ENCODE measurements around the gene TGFBR3L.
A peak's percentile ranks its signal among the peaks of the same experiment; 100 is the strongest.

The TGFBR3L gene
- 0.35 to 2.1 (median 1.3) reads per million in 3 donors for total RNA-seq

DNA sequence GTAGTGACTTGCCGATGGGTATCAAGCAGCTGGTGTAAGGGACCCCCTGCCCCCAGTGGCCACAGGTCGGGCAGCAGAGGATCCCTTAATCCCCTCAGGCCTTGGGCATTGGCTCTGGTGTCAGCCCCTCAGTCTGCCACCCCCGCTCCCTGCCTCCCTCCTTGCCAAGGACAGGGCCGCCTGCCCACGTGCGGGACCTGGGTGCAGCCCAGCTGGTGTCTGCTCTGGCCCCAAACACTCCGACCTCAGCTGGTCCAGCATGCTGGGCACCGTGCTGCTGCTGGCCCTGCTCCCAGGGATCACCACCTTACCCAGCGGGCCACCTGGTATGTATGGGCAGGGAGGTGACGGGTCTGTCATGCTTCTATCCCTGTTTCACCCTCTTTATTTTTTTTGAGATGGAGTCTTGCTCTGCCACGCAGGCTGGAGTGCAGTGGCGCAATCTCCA, at the start of gene TGFBR3L:
TSS of gene TGFBR3L (plus strand) at position 233 of the 448 bp plus-strand sequence.
- DNase-seq, result no peak
- peaks cover 34% of the 10 kb centered on the region for H3K36me3 ChIP-seq (ENCODE audit: control insufficient read depth, insufficient read depth, low read length)
- H3K9me3 ChIP-seq (ENCODE audit: control insufficient read depth, low read length), result no peaks in the 10 kb centered on the region
- no peak within 1 kb of the TSS for H3K4me3 ChIP-seq (ENCODE audit: insufficient read depth, low read depth, low read length, poor library complexity, severe bottlenecking)
- peaks cover 31% of the 10 kb centered on the region for H3K27me3 ChIP-seq (replicated peaks; ENCODE audit: control insufficient read depth, insufficient read depth, low read length, poor library complexity, severe bottlenecking)
- peaks cover 26% of the 10 kb centered on the region for H3K4me1 ChIP-seq (ENCODE audit: control insufficient read depth, insufficient read depth, low read length, poor library complexity, severe bottlenecking)
- H3K27ac ChIP-seq (ENCODE audit: insufficient read depth, low read length, poor library complexity, severe bottlenecking), result no peak within 1 kb of the TSS

DNA sequence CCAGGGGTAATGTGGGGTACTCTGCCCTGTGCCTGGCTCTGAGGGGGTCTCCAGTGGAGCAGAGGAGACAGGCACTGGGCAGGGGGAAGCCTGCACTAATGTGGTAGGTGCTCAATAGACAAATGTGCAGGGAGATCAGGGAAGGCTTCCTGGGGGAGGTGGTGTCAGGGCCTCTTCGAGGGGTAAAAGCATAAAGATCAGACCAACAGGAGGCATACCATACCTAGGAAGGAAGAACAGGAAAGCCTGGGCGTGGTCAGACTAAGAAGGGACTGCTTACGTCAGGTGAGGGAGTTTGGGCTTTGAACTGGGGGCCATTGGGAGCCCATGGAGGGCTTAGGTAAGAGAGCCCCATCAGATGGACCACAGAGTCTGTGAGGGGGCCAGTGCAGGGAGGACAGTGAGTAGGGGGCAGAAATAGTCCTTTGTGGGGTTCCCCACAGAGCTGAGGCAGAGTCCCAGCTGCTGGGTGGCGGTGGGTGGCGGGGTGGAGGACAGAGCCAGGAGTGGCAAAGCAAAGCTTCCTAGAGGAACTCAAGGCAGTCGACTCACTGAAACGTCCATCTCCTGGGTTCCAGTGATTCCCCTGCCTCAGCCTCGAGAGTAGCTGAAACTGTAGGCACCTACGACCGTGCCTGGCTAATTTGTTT, 49.2 kb upstream of the TGFBR3L start:
- Histone ChIP-seq H3K4me1 (ENCODE audit: control insufficient read depth, insufficient read depth, low read length, poor library complexity, severe bottlenecking) (peaks cover 37% of the 10 kb centered on the region), H3K27me3 (replicated peaks; ENCODE audit: control insufficient read depth, insufficient read depth, low read length, poor library complexity, severe bottlenecking) (no peaks in the 10 kb centered on the region), H3K9me3 (ENCODE audit: control insufficient read depth, low read length) (no peaks in the 10 kb centered on the region), H3K27ac (ENCODE audit: insufficient read depth, low read length, poor library complexity, severe bottlenecking) (peak overlapping the region; percentile 34), H3K36me3 (ENCODE audit: control insufficient read depth, insufficient read depth, low read length) (no peaks in the 10 kb centered on the region), H3K4me3 (ENCODE audit: insufficient read depth, low read depth, low read length, poor library complexity, severe bottlenecking) (no peak overlapping the region)
- no peak for DNase-seq

DNA sequence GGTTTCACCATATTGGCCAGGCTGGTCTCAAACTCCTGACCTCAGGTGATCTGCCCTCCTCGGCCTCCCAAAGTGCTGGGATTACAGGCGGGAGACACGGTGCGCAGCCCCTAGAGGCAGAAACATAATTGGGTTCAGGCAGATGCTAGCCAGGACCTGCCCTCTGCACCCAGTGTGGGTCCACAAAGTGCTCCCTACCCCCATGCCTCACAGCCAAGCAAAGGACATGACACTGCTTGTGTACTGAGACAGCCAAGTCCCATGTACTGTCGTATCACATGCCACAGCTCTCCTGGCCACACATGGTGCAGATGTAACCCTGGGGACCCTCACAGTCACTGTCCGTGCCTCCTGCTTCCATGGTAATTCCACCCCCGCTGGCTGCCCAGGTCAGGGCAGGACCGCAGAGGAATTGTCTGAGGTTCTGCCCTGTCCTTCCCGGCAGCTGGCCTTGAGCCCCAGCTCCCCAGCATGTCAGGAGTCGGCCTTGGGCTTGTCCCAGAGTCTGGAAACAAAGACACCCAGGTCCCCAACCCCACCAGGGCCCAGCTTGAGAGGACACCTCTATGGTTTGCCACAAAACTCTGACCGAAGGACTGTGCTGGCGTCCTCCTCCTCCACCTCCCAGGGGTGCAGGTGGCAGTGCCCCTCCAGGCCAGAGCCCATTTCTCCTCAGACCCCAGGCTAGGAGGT, 48.1 kb upstream of the TGFBR3L start:
- no peaks in the 10 kb centered on the region for H3K27me3 ChIP-seq (replicated peaks; ENCODE audit: control insufficient read depth, insufficient read depth, low read length, poor library complexity, severe bottlenecking)
- H3K4me3 ChIP-seq (ENCODE audit: insufficient read depth, low read depth, low read length, poor library complexity, severe bottlenecking), result no peak overlapping the region

DNA sequence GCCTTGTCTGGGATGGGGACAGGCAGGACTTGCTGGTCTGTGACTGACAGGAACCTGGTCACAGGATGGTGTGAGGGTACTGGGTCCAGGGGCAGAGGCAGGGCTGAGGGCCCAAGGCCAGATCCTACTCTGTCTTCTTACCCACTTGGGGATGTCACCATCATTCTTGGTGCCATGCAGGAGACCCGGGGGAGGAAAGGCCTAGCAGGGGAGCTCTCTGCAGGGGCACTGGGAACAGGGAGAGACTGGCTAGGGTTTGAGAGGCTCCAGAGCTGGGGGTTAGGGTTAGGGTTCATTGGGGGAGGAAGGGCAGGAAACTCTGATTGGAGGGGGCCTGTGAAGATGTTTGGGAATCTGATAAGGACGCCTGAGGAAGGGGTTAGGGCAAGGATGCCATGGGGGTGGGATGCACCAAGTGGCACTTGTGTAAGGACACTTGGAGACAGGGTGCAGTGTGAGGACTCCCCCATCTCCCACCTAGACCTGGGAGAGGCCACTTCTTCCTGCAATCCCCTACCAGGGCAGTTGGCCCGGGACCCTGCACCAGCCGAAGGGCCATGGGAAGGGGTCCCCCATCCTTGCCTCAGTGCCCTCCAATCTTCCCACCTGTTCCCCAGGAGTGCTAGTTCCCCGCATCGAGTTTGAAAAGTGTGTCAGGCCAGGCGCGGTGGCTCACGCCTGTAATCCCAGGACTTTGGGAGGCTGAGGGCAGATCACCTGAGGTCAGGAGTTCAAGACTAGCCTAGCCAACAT, 47.4 kb upstream of the TGFBR3L start:
- peaks cover 37% of the 10 kb centered on the region for H3K4me1 ChIP-seq (ENCODE audit: control insufficient read depth, insufficient read depth, low read length, poor library complexity, severe bottlenecking)
- H3K27me3 ChIP-seq (replicated peaks; ENCODE audit: control insufficient read depth, insufficient read depth, low read length, poor library complexity, severe bottlenecking), result peaks cover 2% of the 10 kb centered on the region
- no peak overlapping the region for H3K27ac ChIP-seq (ENCODE audit: insufficient read depth, low read length, poor library complexity, severe bottlenecking)
- H3K36me3 ChIP-seq (ENCODE audit: control insufficient read depth, insufficient read depth, low read length), result no peaks in the 10 kb centered on the region
- no peak for DNase-seq
- no peaks in the 10 kb centered on the region for H3K9me3 ChIP-seq (ENCODE audit: control insufficient read depth, low read length)
- no peak overlapping the region for H3K4me3 ChIP-seq (ENCODE audit: insufficient read depth, low read depth, low read length, poor library complexity, severe bottlenecking)

More for the DNA sequence above, 48.1 kb upstream of the TGFBR3L start:
- no peak overlapping the region for H3K27ac ChIP-seq (ENCODE audit: insufficient read depth, low read length, poor library complexity, severe bottlenecking)
- no peaks in the 10 kb centered on the region for H3K9me3 ChIP-seq (ENCODE audit: control insufficient read depth, low read length)
- DNase-seq, result no peak
- peaks cover 37% of the 10 kb centered on the region for H3K4me1 ChIP-seq (ENCODE audit: control insufficient read depth, insufficient read depth, low read length, poor library complexity, severe bottlenecking)
- H3K36me3 ChIP-seq (ENCODE audit: control insufficient read depth, insufficient read depth, low read length), result no peaks in the 10 kb centered on the region

DNA sequence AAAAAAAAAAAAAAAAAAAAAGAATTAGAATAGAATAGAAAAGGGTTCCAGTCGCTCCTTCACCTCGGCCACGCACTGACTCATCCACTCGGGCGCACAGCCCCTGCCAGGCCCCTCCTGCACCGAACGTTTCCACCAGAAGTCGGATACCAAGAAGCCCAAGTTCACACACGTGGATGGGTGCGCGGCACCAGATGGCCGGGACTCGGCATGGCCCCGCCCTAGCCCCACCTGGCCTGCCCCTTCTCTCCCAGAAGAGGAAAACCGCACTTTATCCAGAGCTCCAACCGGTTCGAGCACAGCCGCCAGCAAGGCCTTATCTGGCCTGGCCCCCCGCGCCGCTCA, 46.3 kb upstream of the TGFBR3L start:
- no peaks in the 10 kb centered on the region for H3K9me3 ChIP-seq (ENCODE audit: control insufficient read depth, low read length)
- peak overlapping the region; percentile 67 for H3K27ac ChIP-seq (ENCODE audit: insufficient read depth, low read length, poor library complexity, severe bottlenecking)
- peaks cover 40% of the 10 kb centered on the region for H3K4me1 ChIP-seq (ENCODE audit: control insufficient read depth, insufficient read depth, low read length, poor library complexity, severe bottlenecking)
- peaks cover 12% of the 10 kb centered on the region for H3K27me3 ChIP-seq (replicated peaks; ENCODE audit: control insufficient read depth, insufficient read depth, low read length, poor library complexity, severe bottlenecking)
- no peak for DNase-seq
- no peaks in the 10 kb centered on the region for H3K36me3 ChIP-seq (ENCODE audit: control insufficient read depth, insufficient read depth, low read length)
- H3K4me3 ChIP-seq (ENCODE audit: insufficient read depth, low read depth, low read length, poor library complexity, severe bottlenecking), result peak overlapping the region; percentile 48

DNA sequence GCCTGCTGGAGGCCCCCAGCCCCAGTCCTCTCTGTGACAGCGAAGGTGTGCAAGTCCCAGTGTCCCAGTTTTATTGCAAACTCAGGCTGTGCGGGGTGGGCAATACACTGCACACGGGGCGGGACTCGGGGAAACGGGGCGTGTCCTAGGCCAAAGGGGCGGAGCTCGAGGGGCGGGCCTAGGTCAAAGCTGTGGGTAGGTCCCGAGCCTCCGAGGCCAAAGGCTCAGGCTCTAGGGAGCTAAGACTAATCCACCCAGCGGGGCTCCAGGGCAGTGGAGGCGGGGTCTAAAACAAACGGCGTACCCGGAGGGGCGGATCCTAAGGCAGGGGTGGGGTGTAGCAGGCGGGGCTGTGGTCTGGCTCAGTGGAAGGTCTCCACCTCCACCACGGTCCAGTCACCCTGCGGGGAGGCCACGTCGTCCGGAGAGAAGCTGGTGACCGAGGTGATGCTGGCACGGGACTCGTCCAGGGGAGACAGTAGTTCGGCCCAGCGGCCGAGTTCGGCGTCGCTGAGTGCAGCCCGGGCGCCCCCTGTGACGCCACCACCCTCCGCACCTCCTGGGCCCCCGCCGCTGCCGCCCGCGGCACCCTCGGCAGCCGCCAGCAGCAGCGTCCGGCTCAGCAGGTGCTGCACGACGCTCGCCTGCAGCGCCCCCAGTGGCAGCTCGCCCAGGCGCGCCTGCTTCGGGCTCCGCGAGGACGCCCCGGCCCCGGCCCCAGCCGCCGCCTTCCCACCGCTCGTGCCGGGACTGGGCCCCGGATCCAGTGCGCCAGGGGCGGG, 45.8 kb upstream of the TGFBR3L start:
- peaks cover 17% of the 10 kb centered on the region for H3K27me3 ChIP-seq (replicated peaks; ENCODE audit: control insufficient read depth, insufficient read depth, low read length, poor library complexity, severe bottlenecking)
- no peaks in the 10 kb centered on the region for H3K9me3 ChIP-seq (ENCODE audit: control insufficient read depth, low read length)
- H3K27ac ChIP-seq (ENCODE audit: insufficient read depth, low read length, poor library complexity, severe bottlenecking), result peak overlapping the region; percentile 67
- H3K36me3 ChIP-seq (ENCODE audit: control insufficient read depth, insufficient read depth, low read length), result no peaks in the 10 kb centered on the region
- peak overlapping the region; percentile 48 for H3K4me3 ChIP-seq (ENCODE audit: insufficient read depth, low read depth, low read length, poor library complexity, severe bottlenecking)
- peak; percentile 67 to 76 (median 73) for DNase-seq
- peaks cover 45% of the 10 kb centered on the region for H3K4me1 ChIP-seq (ENCODE audit: control insufficient read depth, insufficient read depth, low read length, poor library complexity, severe bottlenecking)

DNA sequence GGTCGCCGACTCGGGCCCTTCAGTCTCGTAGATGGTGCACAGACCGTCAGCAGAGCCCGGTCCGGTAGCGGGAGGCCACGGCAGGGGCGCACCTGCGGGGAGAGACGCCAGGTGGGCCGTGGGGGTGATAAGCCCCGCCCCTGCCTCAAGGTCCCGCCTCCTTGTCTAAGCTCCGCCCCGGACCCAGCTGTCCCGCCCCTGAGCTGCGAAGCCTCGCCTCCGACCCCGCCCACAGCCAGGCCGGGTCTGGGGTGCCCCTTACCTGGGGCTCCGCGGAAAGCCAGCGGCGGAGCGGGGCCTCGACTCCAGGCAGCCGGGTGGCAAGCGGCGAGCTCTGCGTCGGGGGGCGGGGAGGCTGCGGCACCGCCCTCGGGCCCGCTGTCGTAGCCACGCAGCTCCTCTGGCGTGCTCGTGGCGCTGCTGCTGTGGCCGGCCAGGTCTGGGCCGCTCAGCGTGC, 45.1 kb upstream of the TGFBR3L start:
- H3K27me3 ChIP-seq (replicated peaks; ENCODE audit: control insufficient read depth, insufficient read depth, low read length, poor library complexity, severe bottlenecking), result peaks cover 19% of the 10 kb centered on the region
- peak overlapping the region; percentile 42 for H3K27ac ChIP-seq (ENCODE audit: insufficient read depth, low read length, poor library complexity, severe bottlenecking)
- peak overlapping the region; percentile 48 for H3K4me3 ChIP-seq (ENCODE audit: insufficient read depth, low read depth, low read length, poor library complexity, severe bottlenecking)
- H3K9me3 ChIP-seq (ENCODE audit: control insufficient read depth, low read length), result no peaks in the 10 kb centered on the region
- H3K36me3 ChIP-seq (ENCODE audit: control insufficient read depth, insufficient read depth, low read length), result no peaks in the 10 kb centered on the region
- H3K4me1 ChIP-seq (ENCODE audit: control insufficient read depth, insufficient read depth, low read length, poor library complexity, severe bottlenecking), result peaks cover 50% of the 10 kb centered on the region
- peak; percentile 73 to 79 (median 75) for DNase-seq

DNA sequence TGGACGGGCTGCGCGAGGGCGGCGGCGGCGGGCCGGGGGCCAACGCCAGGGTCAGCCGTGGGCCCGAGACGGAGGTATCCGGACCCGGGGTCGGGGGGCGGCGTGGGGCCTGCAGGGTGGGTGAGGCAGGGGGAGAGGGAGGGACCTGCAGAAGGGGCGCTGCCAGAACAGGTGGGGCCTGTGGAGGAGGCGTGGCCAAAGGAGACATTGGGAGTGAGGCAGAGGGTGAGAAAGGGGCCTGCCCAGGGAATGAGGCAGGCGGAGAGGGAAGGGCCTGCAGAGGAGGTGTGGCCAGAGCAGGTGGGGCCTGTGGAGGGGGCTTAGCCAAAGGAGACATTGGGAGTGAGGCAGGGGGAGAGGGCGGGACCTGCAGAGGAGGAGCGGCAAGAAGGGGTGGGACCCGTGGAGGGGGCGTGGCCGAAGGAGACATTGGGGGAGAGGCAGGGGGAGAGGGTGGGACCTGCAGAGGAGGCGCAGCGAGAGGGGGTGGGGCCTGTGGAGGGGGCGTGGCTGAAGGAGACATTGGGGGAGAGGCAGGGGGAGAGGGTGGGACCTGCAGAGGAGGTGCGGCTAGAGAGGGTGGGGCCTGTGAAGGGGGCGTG, 44.6 kb upstream of the TGFBR3L start:
- H3K36me3 ChIP-seq (ENCODE audit: control insufficient read depth, insufficient read depth, low read length), result no peaks in the 10 kb centered on the region
- peaks cover 19% of the 10 kb centered on the region for H3K27me3 ChIP-seq (replicated peaks; ENCODE audit: control insufficient read depth, insufficient read depth, low read length, poor library complexity, severe bottlenecking)
- H3K4me1 ChIP-seq (ENCODE audit: control insufficient read depth, insufficient read depth, low read length, poor library complexity, severe bottlenecking), result peaks cover 52% of the 10 kb centered on the region
- H3K9me3 ChIP-seq (ENCODE audit: control insufficient read depth, low read length), result no peaks in the 10 kb centered on the region
- peak overlapping the region; percentile 42 for H3K27ac ChIP-seq (ENCODE audit: insufficient read depth, low read length, poor library complexity, severe bottlenecking)
- peak overlapping the region; percentile 48 for H3K4me3 ChIP-seq (ENCODE audit: insufficient read depth, low read depth, low read length, poor library complexity, severe bottlenecking)
- peak; percentile 42 to 51 (median 47) for DNase-seq
